HG03280 (cell line): ENCODE measurements around the gene AKAP12.
A peak's percentile ranks its signal among the peaks of the same experiment; 100 is the strongest.
"Not testable (repeated sequence)": the region's sequence is repeated elsewhere in the genome, so short reads cannot be mapped to it uniquely, and the experiment has no call there.

Source experiments
- ATAC-seq: cut with Tn5 transposase; IDR thresholded peaks from one replicate; pipeline ENCODE4 v1.9.1; 2021; ENCODE audit warnings: mild to moderate bottlenecking, moderate library complexity; ENCODE audit not compliant: unreplicated experiment

Gene AKAP12

DNA sequence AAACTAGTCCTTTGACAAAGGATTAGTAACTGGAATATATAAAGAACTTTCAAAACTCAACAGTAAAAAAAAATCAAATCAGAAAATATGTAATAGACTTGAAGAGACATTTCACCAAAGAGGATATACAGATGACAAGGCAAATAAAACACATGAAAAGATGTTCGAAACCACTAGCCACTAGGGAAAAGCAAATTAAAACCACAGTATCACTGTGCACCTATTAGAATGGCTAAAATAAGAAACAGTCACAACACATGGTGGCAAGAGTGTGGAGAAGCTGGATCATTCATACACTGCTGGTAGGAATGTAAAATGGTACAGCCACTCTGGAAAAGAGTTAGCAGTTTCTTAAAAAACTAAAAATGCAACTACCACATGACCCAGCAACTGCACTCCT is 136.7 kb downstream of the AKAP12 start:
- ATAC-seq = no peak

DNA sequence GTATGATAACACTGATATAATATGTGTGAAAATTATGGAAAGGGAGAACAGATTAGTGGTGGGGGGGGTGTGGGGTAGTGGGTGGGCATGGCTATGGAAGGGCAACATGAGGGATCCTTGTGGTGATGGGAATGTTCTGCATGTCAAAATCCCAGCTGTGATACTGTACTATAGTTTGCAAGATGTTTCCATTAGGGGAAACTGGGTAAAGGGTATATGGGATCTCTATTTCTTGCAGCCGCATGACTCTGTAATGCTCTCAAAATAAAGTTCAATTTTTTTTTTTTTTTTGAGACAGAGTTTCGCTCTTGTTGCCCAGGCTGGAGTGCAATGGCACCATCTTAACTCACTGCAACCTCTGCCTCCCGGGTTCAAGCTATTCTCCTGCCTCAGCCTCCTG is 137.3 kb downstream of the AKAP12 start:
- no peak for ATAC-seq

DNA sequence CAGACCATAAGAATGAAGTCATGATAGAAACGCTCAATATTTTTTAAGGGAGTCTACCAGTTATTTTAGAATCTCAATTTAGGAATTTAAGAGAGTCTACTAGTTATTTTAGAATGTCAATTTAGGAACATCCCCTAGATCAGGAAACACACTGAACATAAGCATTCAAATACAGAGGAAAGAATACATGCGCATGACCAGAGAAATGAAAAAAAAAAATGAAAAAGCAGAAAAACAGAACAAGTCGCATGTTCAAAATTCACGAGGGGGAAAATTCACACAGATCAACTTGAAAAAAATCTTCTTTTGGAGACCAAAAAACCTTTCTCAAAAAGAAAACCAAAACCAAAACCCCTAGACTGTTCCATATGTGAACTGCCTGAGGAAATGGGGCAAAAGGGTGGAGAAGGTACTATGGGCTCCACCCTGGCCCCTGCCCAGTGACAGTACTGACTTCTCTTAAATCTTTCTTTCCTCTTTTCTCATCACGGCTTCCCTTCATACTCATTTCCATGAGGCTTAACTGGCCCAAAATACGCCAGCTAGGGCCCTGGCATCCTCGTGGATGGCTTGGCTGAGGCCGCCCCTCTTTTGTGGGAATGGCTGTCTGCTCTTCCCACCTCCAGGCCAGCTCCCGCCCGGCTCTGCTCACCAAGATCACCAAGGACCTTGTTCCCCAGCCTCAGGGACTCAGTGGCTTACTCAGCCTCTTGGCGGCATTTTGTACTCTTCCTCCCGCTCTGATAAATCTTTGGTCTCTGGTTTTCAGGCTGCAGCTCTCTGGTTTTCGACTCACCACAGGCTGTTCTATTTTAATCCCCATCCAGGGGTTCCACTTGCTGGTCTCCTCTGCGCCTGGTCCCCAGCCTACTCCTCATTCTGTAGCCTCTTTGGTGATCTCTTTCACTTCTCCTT is 140.4 kb downstream of the AKAP12 start:
- peak; percentile 60 for ATAC-seq

DNA sequence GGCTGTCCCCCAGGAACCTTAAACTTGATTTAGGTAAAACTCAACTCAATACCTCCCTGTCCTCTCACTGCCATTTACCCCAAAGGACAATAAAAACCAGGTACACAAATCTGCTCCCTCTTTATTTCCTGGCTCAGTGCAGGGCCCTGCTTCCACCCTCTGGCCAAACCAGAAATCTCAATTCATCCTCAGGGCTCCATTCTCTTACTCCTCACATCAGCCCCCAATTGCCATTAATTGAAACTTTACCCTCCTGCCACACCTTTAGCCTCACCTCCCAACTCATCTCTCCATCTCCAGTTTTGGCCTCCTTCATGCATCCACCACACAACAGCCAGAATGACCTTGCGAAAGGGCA is 141.1 kb downstream of the AKAP12 start:
- ATAC-seq = no peak

DNA sequence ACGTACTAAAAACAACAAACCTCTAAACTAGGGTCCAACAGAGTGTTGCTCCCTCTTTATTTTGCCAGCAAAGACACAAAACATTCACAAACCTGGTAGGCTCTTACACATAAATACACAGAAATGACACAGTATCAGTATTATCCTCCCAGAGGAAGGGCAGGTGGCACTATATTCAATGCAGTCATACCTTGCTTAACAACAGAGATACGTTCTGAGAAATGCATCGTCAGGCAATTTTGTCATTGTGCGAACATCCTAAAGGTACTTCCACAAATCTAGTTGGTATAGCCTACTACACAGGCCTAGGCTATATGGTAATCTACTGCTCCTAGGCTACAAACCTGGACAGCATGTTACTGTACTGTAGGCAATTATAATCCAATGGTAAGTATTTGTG is 142.0 kb downstream of the AKAP12 start:
- no peak for ATAC-seq

DNA sequence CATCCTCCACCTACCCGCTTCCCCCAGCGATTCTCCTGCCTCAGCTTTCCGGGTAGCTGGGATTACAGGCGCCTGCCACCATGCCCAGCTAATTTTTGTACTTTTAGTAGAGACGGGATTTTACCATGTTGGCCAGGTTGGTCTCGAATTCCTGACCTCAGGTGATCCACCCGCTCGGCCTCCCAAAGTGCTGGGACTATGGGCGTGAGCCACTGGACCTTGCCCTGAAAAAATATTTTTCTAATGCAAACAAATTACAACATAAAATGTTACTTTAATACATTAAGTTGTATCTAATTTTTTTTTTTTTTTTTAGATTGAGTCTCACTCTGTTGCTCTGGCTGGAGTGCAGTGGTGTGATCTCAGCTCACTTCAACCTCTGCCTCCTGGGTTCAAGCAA is 142.9 kb downstream of the AKAP12 start:
- not testable (repeated sequence) for ATAC-seq

DNA sequence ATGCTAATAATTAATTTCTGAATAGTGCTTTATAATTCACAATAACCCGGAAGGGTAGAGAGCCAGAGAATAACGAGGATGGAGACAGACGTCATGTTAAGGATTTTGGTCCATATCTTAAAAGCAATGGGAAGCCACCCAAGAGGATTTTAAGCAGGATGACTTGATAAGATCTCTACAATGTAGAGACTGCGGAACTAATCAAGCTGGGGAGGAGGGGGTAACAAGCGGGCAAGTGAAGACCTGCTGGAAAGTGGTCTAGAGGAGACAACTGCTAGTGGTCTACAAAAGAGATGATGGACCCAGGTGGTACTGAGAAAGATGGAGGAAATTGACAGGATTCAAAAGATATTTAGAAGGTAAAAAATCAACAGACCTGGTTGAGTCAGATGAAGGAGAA is 144.4 kb downstream of the AKAP12 start:
- ATAC-seq = no peak

DNA sequence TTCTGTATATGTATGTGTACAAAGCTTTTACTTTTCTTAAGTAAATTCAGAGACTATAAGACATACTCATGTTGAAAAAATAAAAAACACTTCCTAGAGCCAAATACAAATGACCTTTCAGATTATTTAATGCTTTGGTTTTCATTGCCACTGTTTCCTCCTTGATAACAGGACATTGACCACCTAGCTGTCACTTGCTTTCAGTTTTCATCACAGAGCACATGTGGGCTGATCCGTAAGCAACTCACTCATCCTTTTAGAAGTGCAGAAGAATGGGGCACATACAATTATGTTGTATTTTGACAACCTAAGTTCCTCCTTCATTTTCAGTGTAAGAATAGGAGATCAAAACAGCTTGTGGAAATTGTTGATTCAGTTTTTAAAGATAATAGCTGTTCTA is 145.4 kb downstream of the AKAP12 start:
- ATAC-seq = no peak

DNA sequence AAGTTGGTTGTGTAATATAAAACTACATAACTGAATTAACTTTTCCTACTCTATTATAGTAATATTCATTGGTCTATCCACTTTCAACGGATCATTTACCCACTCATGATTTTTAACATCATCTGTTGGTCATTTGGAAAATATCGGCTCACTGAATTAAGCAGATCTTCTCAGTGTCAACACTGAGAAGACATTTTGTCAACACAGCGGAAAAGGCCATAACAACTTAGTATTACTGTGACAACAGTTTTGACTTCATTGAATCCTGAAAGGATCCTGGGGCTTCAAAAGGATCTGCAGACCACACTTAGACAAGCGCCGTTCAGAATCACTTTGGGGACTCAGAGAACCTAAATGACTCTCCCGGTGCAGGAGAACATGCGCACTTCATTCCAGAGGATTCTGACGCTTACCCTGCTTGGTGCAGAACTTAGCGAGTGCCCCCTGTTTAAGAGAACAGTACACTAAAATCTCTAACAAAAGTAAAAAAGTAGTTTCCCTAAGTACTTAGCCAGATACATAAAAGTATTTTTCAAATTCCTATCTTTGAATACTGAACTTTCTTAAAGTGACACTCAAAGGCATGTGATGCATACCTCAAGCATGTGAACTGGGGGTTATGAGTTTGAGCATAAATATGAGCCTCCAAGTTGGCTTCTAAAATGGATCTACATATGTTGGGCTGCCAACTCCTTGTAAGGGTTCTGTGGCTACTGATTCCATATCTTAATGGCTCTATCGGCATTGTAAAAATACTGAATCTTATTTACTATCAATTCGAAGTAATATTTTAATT is 147.6 kb downstream of the AKAP12 start:
- ATAC-seq = no peak

DNA sequence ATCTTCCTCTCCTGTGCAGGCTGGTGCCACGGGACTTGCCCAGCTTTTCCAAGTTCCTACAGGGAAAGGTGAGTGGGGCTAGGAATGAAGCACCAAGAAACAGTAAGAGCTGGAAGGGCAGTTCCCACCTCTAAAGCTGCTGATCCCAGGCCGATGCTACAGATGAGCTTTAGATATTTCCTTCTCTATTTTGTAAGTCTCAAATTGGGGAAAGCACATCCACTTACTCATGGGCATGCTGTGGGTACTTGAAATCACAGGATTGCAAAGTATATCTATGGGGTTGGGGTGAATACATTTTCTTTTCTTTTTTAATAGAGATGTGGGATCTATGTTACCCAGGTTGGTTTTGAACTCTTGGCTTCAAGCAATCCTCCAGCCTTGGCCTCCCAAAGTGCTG is 148.5 kb downstream of the AKAP12 start:
- no peak for ATAC-seq

DNA sequence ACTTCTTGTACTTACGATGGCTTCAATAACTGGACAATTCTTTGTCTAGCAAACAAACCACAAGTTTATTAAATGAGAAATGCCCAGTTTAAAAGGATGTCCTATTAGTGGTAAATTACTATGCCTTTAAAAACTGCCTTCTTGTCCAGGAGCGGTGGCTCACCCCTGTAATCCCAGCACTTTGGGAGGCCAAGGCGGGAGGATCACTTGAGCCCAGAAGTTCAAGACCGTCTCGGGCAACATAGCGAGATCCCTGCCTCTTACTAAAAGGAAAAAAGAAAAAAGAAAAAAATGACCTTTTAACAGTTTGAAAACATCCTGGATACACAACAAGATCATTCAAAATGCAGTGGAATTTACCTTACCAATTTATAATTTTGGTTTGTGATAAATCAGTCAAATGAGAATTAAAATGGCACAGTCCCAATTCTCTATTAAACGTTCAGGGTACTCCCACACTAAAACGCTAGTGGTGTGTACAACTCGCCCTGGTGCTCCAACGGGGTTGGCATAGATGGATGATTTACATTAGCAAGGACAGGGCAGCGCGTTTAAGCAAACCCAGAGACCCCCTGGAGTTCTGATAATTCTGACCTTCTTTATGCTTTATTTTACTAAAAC is 149.3 kb downstream of the AKAP12 start:
- no peak for ATAC-seq

DNA sequence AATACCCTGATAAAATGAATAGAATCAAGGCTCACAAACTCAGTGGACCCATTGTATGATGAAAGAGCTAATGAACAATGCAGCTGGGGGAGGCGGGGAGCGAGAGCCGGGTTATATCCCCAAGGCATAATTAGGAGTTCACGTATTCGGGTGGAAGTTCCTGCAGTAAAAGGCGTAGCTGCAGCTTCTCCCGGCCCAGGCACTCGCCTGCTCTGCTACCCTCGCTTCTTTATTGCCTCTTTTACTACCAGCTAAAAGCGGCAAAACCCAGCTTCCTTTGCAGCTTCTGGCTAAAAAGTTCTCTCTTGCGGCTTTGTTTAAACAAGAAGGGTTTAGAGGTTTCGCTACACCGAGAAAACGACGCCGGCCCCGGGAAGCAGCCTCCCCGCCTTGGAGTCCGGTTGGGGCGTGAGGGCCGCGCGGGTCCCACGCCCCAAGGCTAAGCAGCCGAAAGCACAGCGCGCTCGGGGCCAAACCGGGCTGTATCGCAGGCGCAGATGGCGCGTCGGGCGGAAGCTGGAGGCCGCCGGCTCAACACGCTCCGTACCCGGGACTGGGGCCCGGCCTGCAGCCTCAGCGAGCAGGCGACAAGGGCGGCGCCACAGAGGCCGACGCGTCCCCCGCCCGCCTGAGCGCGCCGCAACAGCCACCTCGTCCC is 150.0 kb downstream of the AKAP12 start:
- peak; percentile 68 for ATAC-seq

DNA sequence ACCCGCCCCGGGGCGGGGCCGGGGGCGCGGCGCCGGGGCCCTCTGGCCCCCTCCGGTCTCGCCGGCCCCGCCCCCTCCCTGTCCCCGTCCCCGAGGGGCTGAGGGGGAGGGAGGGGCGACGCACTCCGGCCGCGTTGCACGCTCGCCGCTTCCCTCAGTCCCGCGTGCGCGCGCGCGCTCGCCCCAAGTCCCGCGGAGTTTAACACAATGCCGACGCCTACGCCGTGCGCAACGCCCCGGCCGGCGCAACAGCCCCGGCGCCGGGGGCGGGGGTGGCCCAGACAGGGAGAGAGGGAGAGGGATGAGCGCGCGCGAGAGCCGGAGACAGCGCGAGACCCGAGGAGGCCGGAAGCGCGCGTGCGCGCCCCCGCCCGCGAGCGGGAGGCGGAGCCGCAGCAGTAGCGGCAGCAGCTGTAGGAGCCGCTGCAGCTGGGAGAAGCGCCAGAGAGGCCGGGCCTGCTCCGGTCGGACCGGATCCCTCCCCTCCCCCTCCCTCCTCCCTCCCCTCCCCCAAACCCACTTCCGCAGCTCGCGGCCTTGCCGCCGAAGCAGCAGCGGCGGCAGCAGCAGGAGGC is 150.6 kb downstream of the AKAP12 start:
- peak; percentile 72 for ATAC-seq

DNA sequence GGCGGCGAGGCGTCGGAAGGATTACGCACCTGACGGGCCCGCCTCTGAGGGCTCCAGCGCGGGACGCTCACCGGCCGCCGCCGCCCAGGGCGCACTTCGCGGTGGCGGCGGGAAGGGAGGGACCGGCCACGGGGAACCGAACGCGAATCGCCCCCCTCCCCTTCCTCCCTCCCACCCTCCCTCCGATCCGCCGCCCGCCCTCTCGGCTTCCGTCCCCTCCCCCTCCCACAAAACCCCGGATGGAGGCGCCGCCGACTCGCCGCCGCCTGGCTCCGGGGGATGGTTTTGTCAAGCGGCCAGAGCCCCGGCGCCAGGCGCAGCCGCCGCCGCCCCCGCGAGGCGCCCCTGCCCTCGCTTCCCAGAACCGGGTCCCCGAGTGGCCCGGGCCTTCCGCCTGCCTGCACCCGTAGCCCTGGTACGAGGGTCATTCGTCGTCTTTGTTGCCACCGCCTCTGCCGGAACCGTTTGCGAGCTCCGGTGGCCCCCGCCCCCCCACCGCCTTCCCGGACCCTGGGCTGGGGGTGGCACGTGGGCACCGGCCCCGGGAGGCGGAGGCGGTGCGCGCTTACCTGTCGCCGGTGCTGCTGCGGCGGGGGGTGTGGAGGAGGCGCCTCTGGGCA is 151.2 kb downstream of the AKAP12 start:
- ATAC-seq = peak; percentile 13

DNA sequence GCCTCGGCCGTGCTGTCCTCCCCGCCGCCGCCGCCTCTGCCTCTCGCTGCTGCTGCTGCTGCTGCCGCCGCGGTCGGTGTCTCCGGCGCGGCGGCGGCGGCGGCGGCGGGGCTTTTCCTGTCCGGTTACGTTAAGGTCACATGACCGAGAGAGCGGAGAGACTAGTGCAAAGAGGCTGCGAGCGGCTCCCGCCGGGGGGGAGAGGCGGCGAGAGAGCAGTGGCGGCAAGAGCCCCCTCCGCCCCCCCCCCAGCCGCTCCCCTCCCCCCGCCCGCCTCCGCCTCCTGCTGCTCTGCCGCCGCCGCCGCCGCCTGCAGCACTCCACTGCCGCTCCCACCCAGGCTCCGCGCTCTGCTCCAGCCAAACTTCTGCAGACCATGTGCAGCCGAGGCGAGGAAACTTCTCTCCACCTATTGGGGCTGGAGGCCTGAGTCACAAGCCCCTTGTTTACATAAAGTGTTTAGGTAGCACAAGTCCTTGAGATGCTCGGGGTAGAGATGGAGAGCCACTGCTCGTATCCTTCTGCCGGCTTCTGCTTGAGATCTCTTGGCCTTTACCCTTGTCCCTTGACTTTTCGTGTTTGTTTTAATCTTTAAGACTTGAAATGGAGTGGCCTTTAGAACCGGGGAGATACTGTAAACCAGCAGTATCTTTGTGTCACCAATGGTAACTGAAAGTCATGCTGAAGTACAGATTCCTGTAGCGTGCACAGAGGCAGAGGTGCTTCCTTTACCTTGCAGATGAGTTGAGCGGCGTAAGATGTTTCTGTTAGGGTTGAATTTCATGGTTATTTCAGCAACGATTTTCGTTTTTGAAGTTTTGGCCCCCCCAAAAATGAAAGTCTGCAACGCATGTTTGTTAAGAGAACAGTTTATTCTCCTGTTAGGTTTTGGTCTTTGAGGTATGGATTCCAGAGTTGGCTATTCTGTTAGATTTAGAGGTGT is 152.0 kb downstream of the AKAP12 start, which contains the start of gene ZBTB2:
Gene ZBTB2 (minus strand): TSS at position 89 of the 943 bp plus-strand sequence. CDS start 17,922 bp downstream, outside the sequence.
- ATAC-seq = peak; percentile 12

DNA sequence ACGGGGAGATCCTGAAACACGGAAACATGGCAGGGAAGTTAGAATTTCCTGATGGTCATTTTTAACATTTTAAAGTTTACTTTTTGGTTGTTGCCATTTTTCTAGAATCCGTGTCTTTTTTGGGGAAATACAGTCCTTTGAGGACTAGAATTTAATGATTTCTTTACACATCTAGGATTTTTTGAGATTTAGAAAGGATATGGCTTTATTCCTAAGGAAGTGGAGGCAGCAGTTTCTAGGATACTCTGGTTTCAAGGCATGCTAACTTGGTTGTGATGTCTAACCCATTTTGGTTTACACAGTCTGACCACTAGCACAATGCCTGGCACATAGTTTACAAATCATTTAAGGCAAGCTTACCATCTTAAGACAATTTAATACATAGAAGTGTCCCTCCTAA is 152.7 kb downstream of the AKAP12 start:
- no peak for ATAC-seq

DNA sequence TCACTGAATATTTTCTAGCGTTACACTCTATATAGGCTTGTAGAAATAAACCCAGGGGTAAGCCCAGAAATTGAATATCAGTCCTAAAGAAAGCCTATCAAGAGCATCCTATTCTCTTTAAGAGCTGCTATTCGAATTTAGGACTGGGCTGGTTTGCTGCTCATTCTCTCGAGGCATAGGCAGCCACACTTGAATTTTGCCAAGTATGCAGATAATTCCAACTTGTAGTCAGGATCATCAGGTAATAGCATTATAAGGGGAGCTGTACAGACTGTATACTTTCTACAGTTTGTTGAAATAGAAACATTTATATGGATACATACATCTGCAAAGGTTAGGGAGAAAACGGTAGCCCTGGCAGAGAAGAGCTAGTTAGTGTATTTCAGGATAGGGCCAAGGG is 153.6 kb downstream of the AKAP12 start:
- no peak for ATAC-seq

DNA sequence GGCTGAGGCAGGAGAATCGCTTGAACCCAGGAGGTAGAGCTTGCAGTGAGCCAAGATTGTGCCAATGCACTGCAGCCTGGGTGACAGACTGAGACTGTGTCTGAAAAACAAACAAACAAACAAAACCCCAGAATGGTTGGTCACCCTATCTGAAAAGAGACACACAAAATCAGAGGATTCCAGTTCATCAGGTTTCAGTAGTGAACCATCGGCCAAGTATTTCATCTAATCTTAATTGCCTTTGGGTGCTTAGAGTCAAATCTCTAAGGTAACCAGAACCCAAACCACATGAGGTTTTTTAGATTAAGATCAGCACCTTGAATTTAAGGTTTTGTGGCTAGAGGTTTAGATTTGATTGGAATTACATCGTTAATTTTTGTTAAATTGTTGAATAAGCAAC is 159.9 kb downstream of the AKAP12 start:
- ATAC-seq = no peak

DNA sequence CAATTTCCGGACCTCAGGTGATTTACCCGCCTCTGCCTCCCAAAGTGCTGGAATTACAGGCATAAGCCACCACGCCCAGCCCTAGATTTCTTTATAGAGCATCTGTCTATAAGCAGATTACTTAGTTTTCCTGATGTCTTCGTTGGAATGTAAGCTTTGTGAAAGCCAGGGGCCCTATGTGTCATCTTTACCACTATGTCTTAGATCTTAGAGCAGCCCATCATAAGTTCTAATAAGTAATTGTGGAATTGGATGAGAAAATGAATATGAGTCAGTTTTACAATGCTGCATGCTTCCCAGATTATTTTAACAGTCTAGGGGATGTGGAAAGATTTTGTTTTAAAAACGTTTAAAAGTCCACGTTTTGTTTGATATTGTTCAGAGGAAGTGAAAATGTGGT is 160.7 kb downstream of the AKAP12 start:
- ATAC-seq = no peak
